Ovary (tissue), 3 donors: ENCODE data around the gene GASK1A.

ENCODE experiments used
- CTCF ChIP-seq, 3 donors: fragments of 450-650 bp in 2 of 3; fragments of 200-600 bp in 1 of 3; IDR thresholded peaks; one replicate each; pipeline versions ENCODE4 v1.5.1 to v1.8.0; 2016 to 2022; ENCODE audit warnings: antibody characterized with exemption in 3 of 3, mild to moderate bottlenecking in 1 of 3
- EP300 ChIP-seq: sonication (generic); formaldehyde crosslinking; IDR thresholded peaks from one replicate; pipeline ENCODE4 v1.6.1; 2017; ENCODE audit warnings: antibody characterized with exemption
- POLR2A ChIP-seq: fragments of 450-650 bp; IDR thresholded peaks from one replicate; pipeline ENCODE4 v1.6.1; 2017; ENCODE audit warnings: antibody characterized with exemption, mild to moderate bottlenecking, moderate library complexity
- donor health status: DM: no; HTN: no; CAD: no.

- TF ChIP-seq CTCF (IDR thresholded peaks at IDR 0.05) (no peak), EP300 (no peak), POLR2A (no peak)
Measured at GRCh38 chr3:43030162-43030935, 51.2 kb downstream of the GASK1A start.
